Ectodermal cell (in vitro differentiated cells): Measurements from ENCODE around the gene FAN1.

ENCODE experiments used
- H3K27ac ChIP-seq: 2 replicates; pipeline ENCODE4 v1.7.0; 2013; ENCODE audit warnings: mild to moderate bottlenecking, low read depth, low read length; ENCODE audit not compliant: insufficient read depth, poor library complexity, severe bottlenecking
- H3K27me3 ChIP-seq: 2 replicates; pipeline ENCODE4 v1.7.0; 2013; ENCODE audit warnings: mild to moderate bottlenecking, low read length; ENCODE audit not compliant: insufficient read depth, control insufficient read depth, poor library complexity, severe bottlenecking
- H3K36me3 ChIP-seq: one replicate; pipeline ENCODE4 v1.7.0; 2013; ENCODE audit warnings: low read length; ENCODE audit not compliant: control insufficient read depth, insufficient read depth
- H3K4me1 ChIP-seq: one replicate; pipeline ENCODE4 v1.7.0; 2013; ENCODE audit warnings: low read length; ENCODE audit not compliant: control insufficient read depth, insufficient read depth
- H3K4me3 ChIP-seq: 2 replicates; pipeline ENCODE4 v1.7.0; 2013; ENCODE audit warnings: low read depth, low read length, control low read depth; ENCODE audit not compliant: insufficient read depth
- H3K9me3 ChIP-seq: 2 replicates; pipeline ENCODE4 v1.7.0; 2013; ENCODE audit warnings: mild to moderate bottlenecking, low read length, moderate library complexity; ENCODE audit not compliant: control insufficient read depth
- WGBS, 2 experiments: methylation state at CpG; one replicate each; pipeline ENCODE4 v1.1.7; 2013; ENCODE audit warnings: missing lambda C conversion rate in 2 of 2; 5-methylcytosine and 5-hydroxymethylcytosine counted together

FAN1 gene

DNA sequence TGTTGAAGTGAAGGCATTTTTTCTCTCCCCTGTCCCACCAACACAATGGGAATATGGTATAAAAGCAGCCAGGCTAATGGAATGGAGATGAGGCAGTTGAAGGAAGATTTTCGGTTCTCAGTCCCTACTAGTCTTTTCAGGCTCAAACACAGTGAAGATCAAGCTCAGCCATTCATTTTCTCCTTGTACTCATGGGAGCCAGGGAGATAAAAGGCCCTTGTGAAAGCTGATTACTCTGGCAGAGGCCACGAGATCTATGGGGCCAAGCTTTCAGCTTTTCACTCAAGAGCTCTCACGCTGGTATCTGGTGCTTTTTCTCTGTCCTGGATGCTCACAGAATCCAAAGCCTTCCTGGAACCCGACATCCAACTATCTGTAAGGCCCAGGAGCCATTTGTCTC lies 14.5 kb upstream of the FAN1 start:
- 64 to 70% methylated on average over 4 of the region's 4 CpGs for WGBS, 2 experiments
- Histone ChIP-seq H3K9me3 (no peaks in the 10 kb centered on the region), H3K4me3 (no peak overlapping the region), H3K4me1 (no peaks in the 10 kb centered on the region), H3K27me3 (no peaks in the 10 kb centered on the region), H3K36me3 (no peaks in the 10 kb centered on the region), H3K27ac (peak overlapping the region; percentile 63)

DNA sequence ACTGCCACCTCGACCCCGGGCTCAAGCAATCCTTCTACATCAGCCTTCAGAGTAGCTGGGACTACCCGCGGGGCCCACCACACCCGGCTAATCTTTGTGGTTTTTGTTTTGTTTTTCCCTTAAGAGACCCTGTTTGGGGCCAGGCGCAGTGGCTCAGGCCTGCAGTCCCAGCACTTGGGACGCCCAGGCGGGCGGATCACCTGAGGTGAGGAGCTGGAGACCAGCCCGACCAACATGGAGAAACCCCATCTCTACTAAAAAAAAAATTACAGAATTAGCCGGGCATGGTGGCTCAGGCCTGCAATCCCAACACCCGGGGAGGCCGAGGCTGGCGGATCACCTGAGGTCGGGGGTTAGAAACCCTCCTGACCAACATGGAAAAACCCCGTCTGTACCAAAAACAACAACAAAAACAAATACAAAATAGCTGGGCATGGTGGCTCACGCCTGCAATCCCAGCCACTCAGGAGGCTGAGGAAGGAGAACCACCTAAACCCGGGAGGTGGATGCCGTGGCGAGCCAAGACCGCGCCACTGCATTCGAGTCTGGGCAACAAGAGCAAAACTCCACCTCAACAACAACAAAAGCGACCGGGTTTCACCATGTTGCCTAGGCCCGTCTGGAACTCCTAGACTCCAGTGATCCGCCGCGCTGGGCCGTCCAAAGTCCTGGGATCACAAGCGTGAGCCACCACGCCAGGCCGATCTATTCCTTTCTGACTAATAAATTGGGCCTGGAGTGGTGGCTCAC lies 8.1 kb upstream of the FAN1 start:
- 84 to 85% methylated on average over 33 of the region's 33 CpGs for WGBS, 2 experiments

DNA sequence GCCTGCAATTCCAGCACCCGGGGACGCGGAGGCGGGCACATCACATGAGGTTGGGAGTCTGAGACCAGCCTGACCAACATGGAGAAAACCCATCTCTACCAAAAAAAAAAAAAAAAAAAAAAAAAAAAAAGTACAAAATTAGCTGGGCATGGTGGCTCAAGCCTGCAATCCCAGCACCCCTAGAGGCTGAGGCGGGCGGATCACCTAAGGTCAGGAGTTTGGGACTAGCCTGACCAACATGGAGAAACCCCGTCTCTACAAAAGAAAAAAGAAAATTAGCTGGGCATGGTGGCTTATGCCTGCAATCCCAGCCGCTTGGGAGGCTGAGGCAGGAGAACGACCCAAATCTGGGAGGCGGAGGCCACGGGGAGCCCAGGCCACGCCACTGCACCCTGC lies 7.5 kb upstream of the FAN1 start:
- peaks cover 11% of the 10 kb centered on the region for H3K4me1 ChIP-seq
- no peaks in the 10 kb centered on the region for H3K9me3 ChIP-seq

More for the DNA sequence above, 8.1 kb upstream of the FAN1 start:
- H3K9me3 ChIP-seq: no peaks in the 10 kb centered on the region
- H3K4me1 ChIP-seq: peaks cover 11% of the 10 kb centered on the region
- no peak overlapping the region for H3K27ac ChIP-seq
- no peak overlapping the region for H3K4me3 ChIP-seq
- H3K36me3 ChIP-seq: no peaks in the 10 kb centered on the region
- H3K27me3 ChIP-seq: no peaks in the 10 kb centered on the region

DNA sequence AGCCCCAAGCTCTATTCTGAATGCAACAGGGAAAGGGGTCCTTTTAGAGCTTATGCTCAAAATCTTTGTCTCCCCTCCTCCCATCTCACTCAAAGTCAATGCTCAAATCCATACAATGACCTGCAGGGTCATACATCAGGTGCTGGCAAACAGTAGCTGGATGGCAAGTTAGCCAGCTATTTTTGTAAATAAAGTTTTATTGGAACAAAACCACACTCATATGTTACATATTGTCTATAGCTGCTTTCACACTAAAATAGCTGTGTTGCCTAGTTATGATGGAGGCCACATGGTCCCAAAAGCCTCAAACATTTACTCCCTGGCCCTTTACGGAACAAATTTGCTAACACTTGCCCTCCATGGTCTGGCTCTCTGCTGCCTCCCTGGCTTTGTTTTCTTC lies 1.8 kb upstream of the FAN1 start:
- WGBS, 2 experiments: 86 to 96% methylated on average over 1 of the region's 1 CpG
- no peak overlapping the region for H3K27ac ChIP-seq

More for the DNA sequence above, 7.5 kb upstream of the FAN1 start:
- Histone ChIP-seq H3K27ac (no peak overlapping the region), H3K27me3 (no peaks in the 10 kb centered on the region), H3K4me3 (no peak overlapping the region), H3K36me3 (no peaks in the 10 kb centered on the region)
- 84 to 86% methylated on average over 12 of the region's 12 CpGs for WGBS, 2 experiments

DNA sequence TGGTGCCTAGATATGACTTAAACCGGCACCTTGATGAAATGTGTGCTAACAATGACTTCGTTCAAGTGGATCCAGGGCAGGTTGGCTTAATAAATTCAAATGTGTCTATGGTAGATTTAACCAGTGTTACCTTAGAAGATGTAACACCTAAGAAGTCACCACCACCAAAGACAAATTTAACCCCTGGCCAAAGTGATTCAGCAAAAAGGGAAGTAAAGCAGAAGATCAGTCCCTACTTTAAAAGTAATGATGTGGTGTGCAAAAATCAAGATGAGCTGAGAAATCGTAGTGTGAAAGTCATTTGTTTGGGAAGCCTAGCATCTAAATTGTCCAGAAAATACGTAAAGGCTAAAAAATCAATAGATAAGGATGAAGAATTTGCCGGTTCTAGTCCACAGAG lies 1.1 kb downstream of the FAN1 start:
- Histone ChIP-seq H3K27ac (no peak overlapping the region), H3K27me3 (no peaks in the 10 kb centered on the region), H3K9me3 (no peaks in the 10 kb centered on the region), H3K4me1 (no peaks in the 10 kb centered on the region), H3K4me3 (no peak overlapping the region), H3K36me3 (no peaks in the 10 kb centered on the region)
- 89 to 97% methylated on average over 5 of the region's 5 CpGs for WGBS, 2 experiments

More for the DNA sequence above, 1.8 kb upstream of the FAN1 start:
- Histone ChIP-seq H3K4me3 (no peak overlapping the region), H3K9me3 (no peaks in the 10 kb centered on the region), H3K36me3 (no peaks in the 10 kb centered on the region), H3K27me3 (no peaks in the 10 kb centered on the region), H3K4me1 (no peaks in the 10 kb centered on the region)

DNA sequence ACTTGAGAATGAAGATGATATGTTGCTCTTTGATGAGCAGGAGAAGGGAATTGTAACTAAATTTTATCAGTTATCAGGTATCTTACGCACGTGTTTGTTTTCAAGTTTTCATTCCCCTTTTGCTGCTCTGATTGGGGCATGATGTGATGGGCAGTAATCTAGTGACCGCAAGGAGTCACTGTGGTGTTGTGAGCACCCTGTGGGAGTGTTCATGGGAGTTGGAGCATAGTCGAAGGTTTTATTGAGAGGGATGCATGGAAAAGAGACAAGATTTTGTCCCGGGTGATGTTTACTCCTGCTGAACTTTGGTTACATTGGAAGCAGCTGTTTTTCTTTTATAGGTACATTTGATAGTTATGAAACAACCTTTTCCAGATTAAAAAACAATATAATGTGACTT lies 2.1 kb downstream of the FAN1 start:
- WGBS, 2 experiments: 89 to 93% methylated on average over 5 of the region's 5 CpGs
- Histone ChIP-seq H3K9me3 (no peaks in the 10 kb centered on the region), H3K4me3 (no peak overlapping the region), H3K4me1 (no peaks in the 10 kb centered on the region), H3K36me3 (no peaks in the 10 kb centered on the region), H3K27me3 (no peaks in the 10 kb centered on the region), H3K27ac (no peak overlapping the region)

DNA sequence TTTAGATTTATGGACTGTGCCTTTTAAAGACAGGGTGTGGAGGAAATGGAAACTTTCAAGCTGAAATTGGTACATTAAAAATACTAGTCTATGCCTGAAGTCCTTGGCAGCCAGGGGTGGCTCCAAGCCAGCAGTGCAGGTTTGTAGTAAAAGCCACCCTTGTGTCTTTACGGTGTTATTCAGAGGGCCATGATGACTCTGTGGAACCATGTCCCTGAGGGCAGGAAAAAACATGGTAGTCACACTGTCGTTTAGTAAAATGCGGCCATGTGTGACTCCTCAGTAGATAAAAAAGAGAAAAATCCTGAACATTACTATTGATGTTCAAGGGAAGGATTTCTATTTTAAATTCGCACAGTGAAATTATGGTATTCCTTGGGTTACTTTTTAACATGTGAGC lies 2.7 kb downstream of the FAN1 start:
- no peak overlapping the region for H3K27ac ChIP-seq
- H3K27me3 ChIP-seq: no peaks in the 10 kb centered on the region
- no peaks in the 10 kb centered on the region for H3K9me3 ChIP-seq
- 88 to 97% methylated on average over 4 of the region's 4 CpGs for WGBS, 2 experiments
- H3K36me3 ChIP-seq: no peaks in the 10 kb centered on the region
- H3K4me3 ChIP-seq: no peak overlapping the region
- no peaks in the 10 kb centered on the region for H3K4me1 ChIP-seq

DNA sequence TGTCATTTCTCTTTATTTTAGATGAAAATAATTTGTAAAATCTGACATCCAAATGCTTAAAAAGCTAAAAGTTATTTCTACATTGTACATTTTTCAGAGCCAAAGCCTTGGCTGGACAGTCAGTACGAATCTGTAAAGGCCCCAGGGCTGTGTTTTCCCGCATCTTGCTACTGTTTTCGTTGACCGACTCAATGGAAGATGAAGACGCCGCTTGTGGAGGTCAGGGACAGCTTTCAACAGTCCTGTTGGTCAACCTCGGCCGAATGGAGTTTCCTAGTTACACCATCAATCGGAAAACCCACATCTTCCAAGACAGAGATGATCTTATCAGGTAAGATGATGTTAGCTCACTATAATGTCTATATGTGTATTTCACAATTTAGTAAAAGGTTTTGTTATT lies 10.0 kb downstream of the FAN1 start:
- no peak overlapping the region for H3K4me3 ChIP-seq
- WGBS, 2 experiments: 95 to 98% methylated on average over 9 of the region's 9 CpGs
- peaks cover 28% of the 10 kb centered on the region for H3K36me3 ChIP-seq
- H3K4me1 ChIP-seq: no peaks in the 10 kb centered on the region
- no peaks in the 10 kb centered on the region for H3K27me3 ChIP-seq
- H3K9me3 ChIP-seq: no peaks in the 10 kb centered on the region
- H3K27ac ChIP-seq: no peak overlapping the region

DNA sequence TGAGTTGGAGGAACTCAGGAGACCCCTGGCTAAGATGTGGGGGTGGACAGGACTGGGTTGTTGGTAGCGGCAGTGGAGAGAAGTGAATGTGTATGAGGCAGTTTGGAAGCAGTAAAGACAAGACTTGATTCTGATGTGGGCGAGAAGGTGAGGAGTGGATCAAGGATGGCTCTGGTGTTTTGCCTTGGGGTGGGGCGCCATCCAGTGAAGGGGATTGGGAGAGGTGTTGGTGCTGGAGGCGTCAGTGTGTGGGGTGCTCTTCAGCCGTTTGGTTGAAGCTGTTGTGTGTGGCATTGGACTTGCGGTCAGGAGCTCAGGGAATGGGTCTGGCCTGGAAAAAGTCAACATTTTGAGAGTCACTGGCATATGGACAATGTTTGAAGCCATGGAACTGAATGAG lies 13.3 kb downstream of the FAN1 start:
- Histone ChIP-seq H3K4me3 (no peak overlapping the region), H3K27ac (no peak overlapping the region), H3K27me3 (no peaks in the 10 kb centered on the region), H3K4me1 (peaks cover 11% of the 10 kb centered on the region), H3K36me3 (peaks cover 28% of the 10 kb centered on the region), H3K9me3 (no peaks in the 10 kb centered on the region)
- 82 to 86% methylated on average over 6 of the region's 6 CpGs for WGBS, 2 experiments

DNA sequence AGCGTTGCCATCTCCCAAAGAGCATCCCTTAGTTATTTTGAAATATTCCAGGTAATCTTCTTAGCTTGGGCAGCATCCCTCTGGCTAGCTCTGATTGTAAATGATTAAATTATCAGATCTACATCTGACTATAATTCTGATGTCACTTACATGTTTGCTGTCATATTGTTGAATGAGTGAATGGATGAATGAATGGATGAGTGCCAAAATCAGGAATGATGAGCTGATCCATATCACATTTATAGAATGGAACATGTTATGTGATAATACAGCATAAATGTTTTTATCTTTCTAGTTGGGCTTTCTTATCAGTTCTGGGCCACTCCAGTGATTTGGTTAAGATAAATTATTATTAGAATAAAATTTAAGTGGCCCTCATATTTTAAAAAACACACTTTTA lies 14.0 kb downstream of the FAN1 start:
- Histone ChIP-seq H3K36me3 (peaks cover 25% of the 10 kb centered on the region), H3K4me3 (no peak overlapping the region), H3K27ac (no peak overlapping the region), H3K27me3 (no peaks in the 10 kb centered on the region), H3K4me1 (peaks cover 18% of the 10 kb centered on the region), H3K9me3 (no peaks in the 10 kb centered on the region)
- WGBS, 2 experiments: 89 to 100% methylated on average over 1 of the region's 1 CpG
